Body of pancreas (tissue), 4 donors: Measurements from ENCODE around the gene PCDHA12. TPM values are rescaled to one million over a fixed set of nuclear protein-coding genes. Genes with fewer than 3 reads are reported as not detected.

ENCODE experiments used
- ATAC-seq: fragments of 150-250 bp; one replicate; pipeline ENCODE4 v1.9.1; 2016
- DNase-seq, 4 donors: peaks; one replicate each; pipeline ENCODE4 v3.0.0-alpha.2; 2019
- H3K27ac ChIP-seq, 4 donors: fragments of 200-600 bp; sonication (generic); 1 replicate in 3 of 4; 2 replicates in 1 of 4; pipeline versions ENCODE4 v1.5.1 to v1.6.1; 2016 to 2019; ENCODE audit warnings: mild to moderate bottlenecking in 1 of 4, mixed read lengths in 1 of 4, moderate library complexity in 1 of 4
- H3K27me3 ChIP-seq, 2 donors: fragments of 200-600 bp; sonication (generic); one replicate each; pipeline ENCODE4 v1.6.0; 2016; ENCODE audit warnings: mild to moderate bottlenecking in 1 of 2
- H3K36me3 ChIP-seq, 2 donors: fragments of 200-600 bp; sonication (generic); replicated peaks in 1 of 2; 2 replicates each; pipeline ENCODE4 v1.5.1; 2016; ENCODE audit warnings: low read depth in 2 of 2; ENCODE audit not compliant: insufficient read depth in 1 of 2
- H3K4me1 ChIP-seq: fragments of 200-600 bp; sonication (generic); one replicate; pipeline ENCODE4 v1.6.0; 2016
- H3K4me3 ChIP-seq, 2 donors: fragments of 200-600 bp; sonication (generic); 1 replicate in 1 of 2; 2 replicates in 1 of 2; pipeline ENCODE4 v1.5.1; 2016 to 2019
- H3K9me3 ChIP-seq, 3 donors: fragments of 200-600 bp; sonication (generic); 1 replicate in 2 of 3; 2 replicates in 1 of 3; pipeline ENCODE4 v1.5.1; 2016
- POLR2A ChIP-seq, 3 donors: fragments of 450-650 bp; IDR thresholded peaks; one replicate each; pipeline ENCODE4 v1.6.1; 2016; ENCODE audit warnings: antibody characterized with exemption in 3 of 3, mild to moderate bottlenecking in 2 of 3
- WGBS, 2 donors: methylation state at CpG; one replicate each; pipeline ENCODE4 v1.1.5; 2017; 5-methylcytosine and 5-hydroxymethylcytosine counted together
- intact Hi-C: fragments of 100-400 bp; cut with DNase I; formaldehyde crosslinking; loops from one replicate; pipeline ENCODE4 v1.15.1; 2023
- total RNA-seq, 2 donors: library from RNA; depleted of rRNA; stranded (reverse); fragments of >200 nt; gene quantifications; one replicate each; pipeline ENCODE4 v1.1.0, GENCODE V29; 2016
- TF ChIP-seq, protein P1 (sequence below), 7 experiments: fragments of 450-650 bp in 4 of 7; fragments of 200-600 bp in 3 of 7; sonication (generic) in 3 of 7; IDR thresholded peaks; one replicate each; pipeline ENCODE4 v1.5.1; 2016 to 2019; ENCODE audit warnings: antibody characterized with exemption in 7 of 7

PCDHA12 gene
- total RNA-seq, 2 donors from 2014 or later = 3.6 to 3.9 TPM

DNA sequence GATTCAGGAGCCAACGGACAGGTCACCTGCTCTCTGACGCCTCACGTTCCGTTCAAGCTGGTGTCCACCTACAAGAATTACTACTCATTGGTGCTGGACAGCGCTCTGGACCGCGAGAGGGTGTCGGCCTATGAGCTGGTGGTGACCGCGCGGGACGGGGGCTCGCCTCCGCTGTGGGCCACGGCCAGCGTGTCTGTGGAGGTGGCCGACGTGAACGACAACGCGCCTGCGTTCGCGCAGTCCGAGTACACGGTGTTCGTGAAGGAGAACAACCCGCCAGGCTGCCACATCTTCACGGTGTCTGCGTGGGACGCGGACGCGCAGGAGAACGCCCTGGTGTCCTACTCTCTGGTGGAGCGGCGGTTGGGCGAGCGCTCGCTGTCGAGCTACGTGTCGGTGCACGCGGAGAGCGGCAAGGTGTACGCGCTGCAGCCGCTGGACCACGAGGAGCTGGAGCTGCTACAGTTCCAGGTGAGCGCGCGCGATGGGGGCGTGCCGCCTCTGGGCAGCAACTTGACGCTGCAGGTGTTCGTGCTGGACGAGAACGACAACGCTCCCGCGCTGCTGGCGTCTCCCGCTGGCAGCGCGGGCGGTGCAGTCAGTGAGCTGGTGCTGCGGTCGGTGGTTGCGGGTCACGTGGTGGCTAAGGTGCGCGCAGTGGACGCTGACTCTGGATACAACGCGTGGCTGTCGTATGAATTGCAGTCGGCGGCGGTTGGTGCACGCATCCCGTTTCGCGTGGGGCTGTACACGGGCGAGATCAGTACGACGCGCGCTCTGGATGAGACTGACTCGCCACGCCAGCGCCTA lies 17.7 kb upstream of the PCDHA12 start:
- no peak for ATAC-seq
- Histone ChIP-seq H3K9me3 (peaks cover 0 to 44% (median 3%) of the 10 kb centered on the region in 3 donors), H3K4me1 (peaks cover 5% of the 10 kb centered on the region), H3K36me3 (no peaks in the 10 kb centered on the region), H3K27ac (no peak overlapping the region), H3K27me3 (no peaks in the 10 kb centered on the region), H3K4me3 (no peak overlapping the region)
- DNase-seq = no peak
- intact Hi-C loops = no loop called here
- TF ChIP-seq, protein P1, sequence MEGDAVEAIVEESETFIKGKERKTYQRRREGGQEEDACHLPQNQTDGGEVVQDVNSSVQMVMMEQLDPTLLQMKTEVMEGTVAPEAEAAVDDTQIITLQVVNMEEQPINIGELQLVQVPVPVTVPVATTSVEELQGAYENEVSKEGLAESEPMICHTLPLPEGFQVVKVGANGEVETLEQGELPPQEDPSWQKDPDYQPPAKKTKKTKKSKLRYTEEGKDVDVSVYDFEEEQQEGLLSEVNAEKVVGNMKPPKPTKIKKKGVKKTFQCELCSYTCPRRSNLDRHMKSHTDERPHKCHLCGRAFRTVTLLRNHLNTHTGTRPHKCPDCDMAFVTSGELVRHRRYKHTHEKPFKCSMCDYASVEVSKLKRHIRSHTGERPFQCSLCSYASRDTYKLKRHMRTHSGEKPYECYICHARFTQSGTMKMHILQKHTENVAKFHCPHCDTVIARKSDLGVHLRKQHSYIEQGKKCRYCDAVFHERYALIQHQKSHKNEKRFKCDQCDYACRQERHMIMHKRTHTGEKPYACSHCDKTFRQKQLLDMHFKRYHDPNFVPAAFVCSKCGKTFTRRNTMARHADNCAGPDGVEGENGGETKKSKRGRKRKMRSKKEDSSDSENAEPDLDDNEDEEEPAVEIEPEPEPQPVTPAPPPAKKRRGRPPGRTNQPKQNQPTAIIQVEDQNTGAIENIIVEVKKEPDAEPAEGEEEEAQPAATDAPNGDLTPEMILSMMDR (IDR thresholded peaks at IDR 0.05) = no peak
- TF ChIP-seq POLR2A (IDR thresholded peaks at IDR 0.05) = no peak
- WGBS, 2 donors = 36 to 48% methylated on average over 23 to 93 of the region's 94 CpGs

DNA sequence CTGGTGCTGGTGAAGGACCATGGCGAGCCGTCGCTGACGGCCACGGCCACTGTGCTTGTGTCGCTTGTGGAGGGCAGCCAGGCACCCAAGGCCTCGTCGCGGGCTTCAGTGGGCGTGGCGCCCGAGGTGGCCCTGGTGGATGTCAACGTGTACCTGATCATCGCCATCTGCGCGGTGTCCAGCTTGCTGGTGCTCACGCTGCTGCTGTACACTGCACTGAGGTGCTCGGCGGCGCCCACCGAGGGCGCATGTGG lies 17.2 kb upstream of the PCDHA12 start:
- no peak for ATAC-seq
- 49% methylated on average over 18 of the region's 22 CpGs; no CpG with 5 or more reads in 1 of the 2 donors for WGBS, 2 donors
- Histone ChIP-seq H3K4me3 (no peak overlapping the region), H3K36me3 (no peaks in the 10 kb centered on the region), H3K27me3 (no peaks in the 10 kb centered on the region), H3K4me1 (peaks cover 5% of the 10 kb centered on the region), H3K27ac (no peak overlapping the region), H3K9me3 (peaks cover 0 to 50% (median 3%) of the 10 kb centered on the region in 3 donors)
- intact Hi-C loops = no loop called here
- DNase-seq = no peak
- TF ChIP-seq, protein P1 (IDR thresholded peaks at IDR 0.05) = no peak
- TF ChIP-seq POLR2A (IDR thresholded peaks at IDR 0.05) = no peak

DNA sequence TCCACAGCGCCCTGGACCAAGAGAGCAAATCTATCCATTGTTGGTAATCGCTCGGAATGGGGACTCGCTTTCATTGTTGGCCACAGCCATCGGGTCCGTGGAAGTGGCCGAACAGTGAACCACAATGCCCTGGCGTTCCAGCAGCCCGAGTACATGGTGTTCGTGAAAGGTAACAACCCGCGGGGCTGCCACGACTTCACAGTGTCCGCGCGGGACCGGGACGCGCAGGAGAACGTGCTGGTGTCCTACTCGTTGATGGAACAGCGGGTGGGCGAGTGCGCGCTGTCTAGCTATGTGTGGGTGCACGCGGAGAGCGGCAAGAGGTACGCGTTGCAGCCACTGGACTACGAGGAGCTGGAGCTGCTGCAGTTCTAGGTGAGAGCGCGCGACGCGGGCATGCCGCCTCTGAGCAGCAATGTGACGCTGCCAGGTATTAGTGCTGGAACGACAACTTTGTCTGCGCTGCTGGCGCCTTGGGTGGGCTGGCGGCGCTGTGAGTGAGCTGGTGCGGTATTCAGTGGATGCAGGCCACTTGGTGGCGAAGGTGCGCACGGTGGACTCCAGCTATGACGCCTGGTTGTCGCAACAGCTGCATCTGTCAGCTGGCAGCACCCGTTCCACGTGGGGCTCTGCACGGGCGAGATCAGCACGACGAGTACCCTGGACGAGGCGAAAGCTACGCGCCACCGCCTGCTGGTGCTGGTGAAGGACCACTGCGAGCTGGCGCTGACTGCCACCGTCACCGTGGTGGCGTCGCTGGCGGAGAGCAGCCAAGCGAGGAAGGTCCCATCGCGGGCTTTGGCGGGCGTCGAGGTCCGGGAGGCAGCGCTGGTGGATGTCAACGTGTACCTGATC lies 12.4 kb upstream of the PCDHA12 start:
- H3K4me1 ChIP-seq = peaks cover 2% of the 10 kb centered on the region
- intact Hi-C loops = no loop called here
- H3K27ac ChIP-seq = no peak overlapping the region
- 27 to 52% methylated on average over 20 to 74 of the region's 76 CpGs for WGBS, 2 donors
- H3K36me3 ChIP-seq = no peaks in the 10 kb centered on the region
- H3K4me3 ChIP-seq = no peak overlapping the region
- ATAC-seq (no peak), DNase-seq (no peak)
- TF ChIP-seq POLR2A (IDR thresholded peaks at IDR 0.05) = no peak
- TF ChIP-seq, protein P1 (IDR thresholded peaks at IDR 0.05) = no peak
- peaks cover 0 to 37% (median under 1%) of the 10 kb centered on the region in 3 donors for H3K9me3 ChIP-seq
- no peaks in the 10 kb centered on the region for H3K27me3 ChIP-seq

DNA sequence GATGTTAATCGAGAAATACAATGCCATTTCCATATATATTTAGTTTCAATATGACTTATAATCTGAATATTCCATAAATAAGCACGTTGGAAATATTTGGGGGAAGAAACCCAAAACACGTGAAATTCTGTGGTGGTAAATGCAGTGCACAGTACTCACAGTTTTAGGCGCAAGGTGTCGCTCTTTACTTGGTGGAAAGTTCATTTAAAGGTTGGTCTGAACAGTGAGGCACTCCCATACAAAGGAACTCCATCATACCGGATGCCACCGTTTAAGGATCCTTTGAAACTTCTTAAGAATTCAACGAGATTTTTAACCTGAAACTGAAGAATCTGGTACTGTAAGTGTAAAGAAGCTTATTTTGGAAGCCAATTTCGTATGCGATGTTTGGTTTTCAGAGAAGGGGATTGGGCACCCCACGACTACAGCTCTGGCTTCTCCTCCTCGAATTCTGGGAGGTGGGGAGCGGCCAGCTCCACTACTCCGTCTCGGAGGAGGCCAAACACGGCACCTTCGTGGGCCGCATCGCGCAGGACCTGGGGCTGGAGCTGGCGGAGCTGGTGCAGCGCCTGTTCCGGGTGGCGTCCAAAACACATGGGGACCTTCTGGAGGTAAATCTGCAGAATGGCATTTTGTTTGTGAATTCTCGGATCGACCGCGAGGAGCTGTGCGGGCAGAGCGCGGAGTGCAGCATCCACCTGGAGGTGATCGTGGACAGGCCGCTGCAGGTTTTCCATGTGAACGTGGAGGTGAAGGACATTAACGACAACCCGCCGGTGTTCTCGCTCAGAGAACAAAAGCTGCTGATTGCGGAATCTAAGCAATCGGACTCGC lies 6.2 kb upstream of the PCDHA12 start, which contains the start of gene PCDHA11:
TSS of gene PCDHA11 (plus strand) at position 237 of the 834 bp plus-strand sequence. CDS start at position 384, 147 bp downstream.
- peak in 3 of 4 donors; percentile 36 to 57 (median 40) for DNase-seq
- TF ChIP-seq, protein P1 (IDR thresholded peaks at IDR 0.05) = peak; percentile 8 to 55 (median 31)
- no peak for TF ChIP-seq POLR2A (IDR thresholded peaks at IDR 0.05)
- H3K4me3 ChIP-seq = no peak within 1 kb of the TSS
- no peaks in the 10 kb centered on the region for H3K27me3 ChIP-seq
- peak; percentile 55 for ATAC-seq
- WGBS, 2 donors = 17 to 23% methylated on average over 22 to 41 of the region's 41 CpGs
- no peaks in the 10 kb centered on the region for H3K4me1 ChIP-seq
- no peak within 1 kb of the TSS for H3K27ac ChIP-seq
- peaks cover 0 to 16% (median 3%) of the 10 kb centered on the region in 3 donors for H3K9me3 ChIP-seq
- intact Hi-C loops = no loop called here
- H3K36me3 ChIP-seq = no peaks in the 10 kb centered on the region
